HG03175 (cell line): ENCODE results near the gene PAN3.
"Not testable (repeated sequence)": the region's sequence is repeated elsewhere in the genome, so short reads cannot be mapped to it uniquely, and the experiment has no call there.

Experiments
- ATAC-seq: cut with Tn5 transposase; IDR thresholded peaks from one replicate; pipeline ENCODE4 v1.9.1; 2021; ENCODE audit warnings: mild to moderate bottlenecking, moderate library complexity; ENCODE audit not compliant: unreplicated experiment

The PAN3 gene, protein sequence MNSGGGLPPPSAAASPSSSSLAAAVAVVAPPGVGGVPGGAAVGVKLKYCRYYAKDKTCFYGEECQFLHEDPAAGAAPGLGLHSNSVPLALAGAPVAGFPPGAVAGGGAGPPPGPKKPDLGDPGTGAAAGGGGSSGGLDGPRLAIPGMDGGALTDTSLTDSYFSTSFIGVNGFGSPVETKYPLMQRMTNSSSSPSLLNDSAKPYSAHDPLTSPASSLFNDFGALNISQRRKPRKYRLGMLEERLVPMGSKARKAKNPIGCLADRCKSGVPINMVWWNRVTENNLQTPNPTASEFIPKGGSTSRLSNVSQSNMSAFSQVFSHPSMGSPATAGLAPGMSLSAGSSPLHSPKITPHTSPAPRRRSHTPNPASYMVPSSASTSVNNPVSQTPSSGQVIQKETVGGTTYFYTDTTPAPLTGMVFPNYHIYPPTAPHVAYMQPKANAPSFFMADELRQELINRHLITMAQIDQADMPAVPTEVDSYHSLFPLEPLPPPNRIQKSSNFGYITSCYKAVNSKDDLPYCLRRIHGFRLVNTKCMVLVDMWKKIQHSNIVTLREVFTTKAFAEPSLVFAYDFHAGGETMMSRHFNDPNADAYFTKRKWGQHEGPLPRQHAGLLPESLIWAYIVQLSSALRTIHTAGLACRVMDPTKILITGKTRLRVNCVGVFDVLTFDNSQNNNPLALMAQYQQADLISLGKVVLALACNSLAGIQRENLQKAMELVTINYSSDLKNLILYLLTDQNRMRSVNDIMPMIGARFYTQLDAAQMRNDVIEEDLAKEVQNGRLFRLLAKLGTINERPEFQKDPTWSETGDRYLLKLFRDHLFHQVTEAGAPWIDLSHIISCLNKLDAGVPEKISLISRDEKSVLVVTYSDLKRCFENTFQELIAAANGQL

GRCh38 chr13:28138012-28138755 is at the start of gene PAN3:
Gene PAN3, plus strand, starts transcription at chr13:28138545. Its CDS starts 113 bp downstream, at chr13:28138658.
- ATAC-seq = peak; percentile 66

DNA sequence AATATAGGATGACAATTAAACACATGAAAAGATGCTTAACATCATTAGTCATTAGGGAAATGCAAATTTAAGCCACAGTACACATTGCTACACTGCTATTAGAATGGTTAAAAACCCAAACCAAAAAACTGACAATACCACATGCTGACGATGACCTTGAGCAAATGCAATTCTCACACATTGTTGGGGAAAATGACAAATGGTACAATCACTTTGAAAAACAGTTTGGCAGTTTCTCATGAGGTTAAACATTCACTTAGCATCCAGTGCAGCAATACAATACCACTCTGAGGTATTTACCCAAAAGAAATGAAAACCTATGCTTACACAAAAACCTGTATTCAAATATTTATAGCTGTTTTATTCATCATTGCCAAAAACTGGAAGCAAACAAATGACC is 49.3 kb upstream of the PAN3 start:
- ATAC-seq = no peak

DNA sequence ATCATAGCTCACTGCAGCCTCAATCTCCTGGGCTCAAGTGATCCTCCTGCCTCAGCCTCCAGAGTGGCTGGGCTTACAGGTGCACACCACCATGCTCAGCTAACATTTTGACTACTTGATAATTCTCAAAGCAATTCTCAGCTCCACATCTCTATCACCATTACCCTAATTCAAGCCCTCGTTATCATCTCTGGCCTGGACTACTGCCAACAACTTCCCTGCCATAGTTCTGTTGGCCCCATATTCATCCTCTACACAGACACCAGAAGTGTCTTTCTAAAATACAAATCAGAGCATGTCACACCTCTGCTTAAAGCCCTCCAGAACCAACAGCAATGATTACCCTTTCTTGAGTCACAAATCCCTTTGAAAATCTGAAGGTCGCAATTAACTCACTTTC is 45.9 kb upstream of the PAN3 start:
- ATAC-seq = no peak

GRCh38 chr13:28093881-28094280 is 44.5 kb upstream of the PAN3 start:
- no peak for ATAC-seq

DNA sequence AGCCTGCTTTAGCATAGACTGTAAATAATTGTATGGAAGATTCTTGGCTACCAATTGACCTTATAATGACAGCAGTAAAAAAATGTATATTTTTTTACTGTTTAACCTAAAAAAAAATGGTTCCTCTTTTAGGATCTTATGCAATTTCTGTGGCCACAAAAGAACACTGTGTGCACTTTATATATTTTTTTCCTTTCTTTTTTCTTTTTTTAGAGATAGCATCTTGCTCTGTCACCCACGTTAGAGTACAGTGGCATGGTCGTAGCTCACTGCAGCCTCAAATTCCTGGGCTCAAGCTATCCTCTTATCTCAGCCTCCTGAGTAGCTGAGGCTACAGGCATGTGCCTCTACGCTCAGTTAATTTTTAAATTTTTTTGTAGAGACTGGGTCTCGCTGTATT is 44.0 kb upstream of the PAN3 start:
- ATAC-seq = no peak

- ATAC-seq = no peak
Observed at GRCh38 chr13:28097503-28097902, 40.8 kb upstream of the PAN3 start.

DNA sequence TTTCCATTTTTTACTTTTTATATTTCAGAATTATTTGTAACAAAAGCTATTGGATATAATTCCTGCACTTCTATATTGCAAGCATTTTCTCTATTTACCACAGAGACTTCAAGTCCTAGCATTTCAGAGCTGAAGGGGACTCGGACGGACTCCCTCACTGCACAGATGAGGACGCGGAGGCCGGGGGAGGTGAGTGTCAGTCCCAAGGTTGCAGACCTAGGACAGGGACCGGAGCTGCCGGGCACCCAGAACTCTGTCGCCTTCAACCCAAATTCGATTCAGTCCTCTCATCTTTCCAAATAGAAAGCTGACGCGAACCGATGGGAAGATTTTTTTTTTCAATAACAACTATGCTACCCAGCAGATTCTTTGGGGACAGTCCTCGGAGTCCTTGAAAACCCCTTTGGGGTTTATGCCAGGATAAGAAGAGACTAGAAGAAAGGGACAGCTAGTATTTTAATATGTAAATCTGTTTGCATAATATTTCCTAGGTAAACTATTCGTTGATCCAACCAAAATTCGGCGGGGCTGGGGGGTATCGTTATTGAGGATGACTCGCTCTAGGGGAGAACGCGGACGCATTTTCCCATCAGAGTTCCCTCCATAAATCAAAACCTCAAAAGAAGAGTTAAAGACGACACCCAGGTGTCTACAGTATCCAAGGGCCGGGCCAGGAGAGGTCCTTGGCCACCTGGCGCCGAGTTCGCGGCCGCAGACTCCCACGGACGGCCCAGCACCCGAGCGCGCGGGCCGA is 38.8 kb upstream of the PAN3 start:
- ATAC-seq = no peak

DNA sequence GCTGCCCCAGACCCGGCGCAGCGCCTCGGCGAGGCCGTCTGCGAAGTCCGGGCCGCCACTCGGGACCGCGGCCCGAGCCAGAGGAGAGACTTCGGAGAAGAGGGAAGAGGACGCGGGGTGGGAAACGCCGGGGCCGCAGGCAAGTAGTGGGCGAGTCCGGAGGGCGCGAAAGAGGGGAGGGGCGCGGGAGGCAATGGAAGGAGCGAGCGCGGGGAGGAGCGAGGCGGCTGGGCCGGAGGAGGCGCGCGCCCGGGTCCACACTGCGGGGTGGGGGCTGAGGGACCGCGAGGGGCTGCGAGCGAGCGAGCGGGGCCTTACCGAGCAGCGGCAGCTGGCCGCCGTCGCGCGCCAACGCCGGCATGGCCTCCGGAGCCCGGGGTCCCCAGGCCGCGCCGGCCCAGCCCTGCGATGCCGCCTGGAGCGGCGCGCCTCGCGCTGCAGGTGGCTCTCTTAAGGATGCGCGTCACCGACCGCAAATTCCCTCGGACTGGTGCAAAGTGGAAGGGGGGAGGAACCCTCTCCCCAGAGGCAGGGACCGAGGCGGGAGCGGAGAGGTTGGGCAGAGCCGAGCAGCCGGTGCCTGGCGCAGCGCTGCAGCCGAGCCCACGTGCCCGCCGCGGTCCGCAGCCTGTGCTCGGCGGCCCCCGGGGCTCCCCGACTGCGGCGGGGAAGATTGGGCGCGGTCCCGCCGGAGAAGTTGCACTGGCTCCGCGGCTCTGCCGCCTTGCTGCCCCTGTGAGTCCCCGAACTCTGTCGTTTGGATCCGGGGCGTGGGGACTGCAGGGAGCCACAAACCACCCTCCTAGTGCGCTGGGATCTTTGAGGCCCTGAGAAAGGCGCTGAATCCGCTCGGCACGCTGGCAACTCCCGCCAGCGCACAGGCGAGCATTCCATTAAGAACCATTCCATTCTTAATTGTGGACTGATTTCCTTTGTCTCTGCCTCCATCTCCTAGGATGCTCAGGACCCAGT is 37.9 kb upstream of the PAN3 start, which contains the start of gene FLT3:
Gene FLT3 (minus strand): TSS at position 427 of the 972 bp plus-strand sequence. CDS start 66 bp downstream, at position 361.
- ATAC-seq = peak; percentile 58

GRCh38 chr13:28101886-28102285 is 36.5 kb upstream of the PAN3 start:
- not testable (repeated sequence) for ATAC-seq

DNA sequence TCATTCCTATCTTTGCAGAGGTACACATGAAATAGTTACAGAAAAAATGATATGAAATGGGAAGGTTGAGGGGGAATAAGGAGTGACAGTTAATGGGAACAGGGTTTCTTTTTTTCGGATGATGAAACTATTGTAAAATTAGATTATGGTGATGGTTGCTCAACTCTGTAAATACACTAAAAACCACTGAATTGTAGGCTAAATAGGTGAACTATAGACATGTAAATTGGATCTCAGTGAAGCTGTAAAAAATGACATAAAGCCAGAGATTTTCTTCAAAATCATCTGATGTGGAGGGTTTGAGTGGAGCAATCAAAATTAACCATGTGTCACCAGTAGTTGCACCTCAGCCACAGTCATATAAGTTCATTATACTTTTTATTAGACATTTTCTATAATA is 31.4 kb upstream of the PAN3 start:
- ATAC-seq = no peak

DNA sequence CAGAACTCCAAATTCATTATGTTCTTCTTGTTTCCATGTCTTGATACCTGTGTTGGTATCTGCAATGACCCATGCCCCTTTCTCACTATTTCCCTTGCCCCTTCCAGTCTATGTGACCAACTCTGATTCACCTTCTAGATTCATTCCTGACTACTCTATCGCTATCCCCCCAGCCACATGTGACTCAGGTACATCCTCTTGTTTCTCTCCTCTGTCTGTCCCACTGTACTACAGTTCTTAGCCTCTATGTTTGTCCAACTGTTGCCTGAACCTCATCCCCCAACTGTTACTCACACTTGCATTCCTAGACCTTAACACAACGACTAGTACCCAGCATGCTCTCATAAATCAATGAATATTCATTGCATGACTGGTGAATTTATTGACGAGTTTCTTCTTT is 27.9 kb upstream of the PAN3 start:
- no peak for ATAC-seq

GRCh38 chr13:28116736-28117135 is 21.6 kb upstream of the PAN3 start:
- no peak for ATAC-seq

GRCh38 chr13:28117689-28118377 is 20.5 kb upstream of the PAN3 start:
- no peak for ATAC-seq

GRCh38 chr13:28120317-28120716 is 18.0 kb upstream of the PAN3 start:
- ATAC-seq = no peak

DNA sequence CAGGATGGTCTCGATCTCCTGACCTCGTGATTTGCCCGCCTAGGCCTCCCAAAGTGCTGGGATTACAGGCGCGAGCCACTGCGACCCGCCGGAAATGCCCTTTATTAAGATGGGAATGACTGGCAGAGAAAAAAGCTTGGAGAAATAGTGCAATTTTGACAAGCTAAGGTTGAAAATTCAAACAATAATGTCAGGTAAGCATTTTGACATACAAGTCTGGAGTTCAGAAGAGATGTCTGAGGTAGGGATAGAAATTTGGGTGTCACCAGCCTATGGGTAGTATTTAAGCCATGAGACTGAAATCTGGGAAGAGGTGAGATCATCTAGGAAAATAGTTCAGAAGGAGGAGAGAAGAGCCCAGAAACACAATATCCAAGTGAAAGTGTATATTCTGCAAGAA is 17.1 kb upstream of the PAN3 start:
- no peak for ATAC-seq

DNA sequence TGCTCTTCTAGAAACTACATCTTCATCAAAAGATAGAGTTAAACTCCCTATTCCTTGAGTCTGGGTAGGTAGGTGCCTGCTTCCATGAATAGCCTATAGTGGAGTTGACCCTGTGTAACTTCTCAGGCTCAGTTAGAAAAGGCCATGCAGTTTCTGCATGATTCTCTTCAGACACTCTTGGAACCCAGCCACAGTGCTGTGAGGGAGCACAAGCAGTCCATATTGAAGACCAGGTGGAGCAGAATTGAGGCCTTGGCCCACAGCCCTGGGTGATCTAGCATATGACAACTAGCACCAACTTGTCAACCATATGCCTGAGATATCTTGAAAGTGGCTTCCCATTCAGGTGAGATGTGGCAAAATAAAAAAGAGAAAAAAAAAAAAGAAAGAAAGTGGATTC is 10.3 kb upstream of the PAN3 start:
- no peak for ATAC-seq

- no peak for ATAC-seq
Observed at GRCh38 chr13:28128926-28129325, 9.4 kb upstream of the PAN3 start.

DNA sequence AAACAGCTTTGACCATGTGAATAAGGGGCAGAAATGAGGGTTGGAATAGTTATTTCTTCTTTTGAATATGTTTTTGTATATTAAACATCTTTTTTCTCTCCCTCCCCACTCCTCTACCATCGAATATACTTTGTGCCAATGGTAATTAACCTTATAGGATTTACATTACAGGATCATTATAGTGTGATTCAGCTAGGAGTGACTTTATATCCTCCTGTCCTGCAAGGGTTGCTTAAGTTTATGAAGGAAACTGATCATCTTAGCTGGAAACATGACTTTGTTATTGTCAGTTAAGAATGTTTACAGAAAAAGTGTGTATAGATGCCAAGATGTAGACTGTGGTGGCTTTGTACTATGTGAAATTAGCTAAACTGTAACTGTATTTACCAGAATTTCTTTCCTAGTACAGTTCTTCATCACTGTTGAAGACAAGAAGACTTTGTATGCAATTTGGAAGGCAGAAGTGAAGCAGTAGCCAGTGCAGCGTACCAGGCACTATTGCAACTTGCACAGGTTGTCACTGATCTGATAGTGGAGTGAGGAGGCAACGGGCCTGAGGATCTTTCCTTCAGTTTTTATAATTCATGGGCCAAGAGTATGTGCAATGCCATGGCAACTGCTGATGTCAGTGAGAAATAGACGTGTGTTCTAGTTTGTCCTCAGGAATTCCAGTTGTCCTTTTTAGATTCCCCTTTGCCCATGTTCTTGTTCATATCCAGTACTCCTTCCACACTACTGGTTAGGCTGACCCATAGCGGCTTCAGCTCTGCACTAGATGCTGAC is 8.2 kb upstream of the PAN3 start:
- no peak for ATAC-seq
